ENCODE data around the gene DNAJA4.

Gene DNAJA4

GRCh38 chr15:78263907-78264303 is 457 bp upstream of the DNAJA4 start:
- Histone ChIP-seq H3K36me3 (ENCODE audit: control insufficient read depth, insufficient read depth, low read length, severe bottlenecking) (no peaks in the 10 kb centered on the region), H3K4me1 (ENCODE audit: control insufficient read depth, insufficient read depth, low read length) (peaks cover 8% of the 10 kb centered on the region), H3K9me3 (ENCODE audit: control insufficient read depth, low read length) (no peaks in the 10 kb centered on the region), H3K27me3 (replicated peaks; ENCODE audit: control insufficient read depth, insufficient read depth, low read length) (peaks cover 4% of the 10 kb centered on the region), H3K9ac (ENCODE audit: low read length) (peak overlapping the region; percentile 73), H3K4me3 (ENCODE audit: low read length) (peak overlapping the region; percentile 82)
- DNase-seq (ENCODE audit: low read depth): no peak

DNA sequence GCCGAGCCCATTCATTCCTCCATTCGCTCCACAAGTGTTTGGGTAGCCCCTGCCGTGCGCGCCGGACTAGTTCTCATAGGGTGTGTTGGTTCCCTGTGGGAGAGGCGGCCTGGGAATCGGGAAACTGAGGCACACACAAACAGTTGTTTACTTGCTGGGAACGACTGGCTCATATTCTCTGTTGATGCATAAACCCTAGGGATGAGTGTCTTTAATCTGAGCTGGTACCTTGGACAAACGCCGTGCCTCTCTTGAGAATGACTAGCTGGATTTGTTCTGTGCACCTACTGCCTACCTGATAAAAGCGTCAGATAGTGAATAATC is 737 bp downstream of the DNAJA4 start:
- no peaks in the 10 kb centered on the region for H3K36me3 ChIP-seq (ENCODE audit: control insufficient read depth, insufficient read depth, low read length, severe bottlenecking)
- DNase-seq (ENCODE audit: low read depth): no peak
- H3K27me3 ChIP-seq (replicated peaks; ENCODE audit: control insufficient read depth, insufficient read depth, low read length): no peaks in the 10 kb centered on the region
- H3K9ac ChIP-seq (ENCODE audit: low read length): peak overlapping the region; percentile 75
- no peaks in the 10 kb centered on the region for H3K9me3 ChIP-seq (ENCODE audit: control insufficient read depth, low read length)
- H3K4me3 ChIP-seq (ENCODE audit: low read length): peak overlapping the region; percentile 82
- H3K4me1 ChIP-seq (ENCODE audit: control insufficient read depth, insufficient read depth, low read length): peaks cover 8% of the 10 kb centered on the region

DNA sequence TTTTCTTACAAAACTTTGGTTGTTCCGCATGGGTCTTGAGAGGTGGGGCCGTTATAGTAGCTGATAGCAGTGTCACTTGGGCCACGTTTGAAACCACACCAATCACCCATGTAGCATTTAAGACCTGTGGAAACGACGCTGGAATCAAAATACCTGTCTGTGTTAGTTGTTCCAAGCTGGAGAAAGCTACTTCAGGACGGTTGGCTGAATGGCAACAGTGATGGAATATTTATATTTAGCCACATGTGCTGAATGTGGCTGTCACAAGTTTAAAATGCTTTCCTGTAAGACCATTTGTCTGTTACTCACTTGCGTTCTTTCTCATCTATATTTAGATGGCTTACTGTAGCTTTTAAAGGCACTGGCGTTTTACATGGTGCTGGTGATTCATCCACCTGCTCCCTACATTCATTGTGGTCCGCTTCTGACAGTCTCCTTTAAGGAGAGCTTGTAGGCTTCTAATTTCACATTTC is 1.4 kb downstream of the DNAJA4 start:
- H3K27me3 ChIP-seq (replicated peaks; ENCODE audit: control insufficient read depth, insufficient read depth, low read length): no peaks in the 10 kb centered on the region
- H3K4me1 ChIP-seq (ENCODE audit: control insufficient read depth, insufficient read depth, low read length): peaks cover 8% of the 10 kb centered on the region
- no peak for DNase-seq (ENCODE audit: low read depth)
- H3K4me3 ChIP-seq (ENCODE audit: low read length): no peak overlapping the region
- H3K36me3 ChIP-seq (ENCODE audit: control insufficient read depth, insufficient read depth, low read length, severe bottlenecking): no peaks in the 10 kb centered on the region
- no peak overlapping the region for H3K9ac ChIP-seq (ENCODE audit: low read length)
- no peaks in the 10 kb centered on the region for H3K9me3 ChIP-seq (ENCODE audit: control insufficient read depth, low read length)

GRCh38 chr15:78266229-78266628 is 1.9 kb downstream of the DNAJA4 start:
- Histone ChIP-seq H3K4me1 (ENCODE audit: control insufficient read depth, insufficient read depth, low read length) (peaks cover 8% of the 10 kb centered on the region), H3K4me3 (ENCODE audit: low read length) (no peak overlapping the region), H3K9me3 (ENCODE audit: control insufficient read depth, low read length) (no peaks in the 10 kb centered on the region), H3K27me3 (replicated peaks; ENCODE audit: control insufficient read depth, insufficient read depth, low read length) (no peaks in the 10 kb centered on the region), H3K9ac (ENCODE audit: low read length) (no peak overlapping the region), H3K36me3 (ENCODE audit: control insufficient read depth, insufficient read depth, low read length, severe bottlenecking) (no peaks in the 10 kb centered on the region)
- no peak for DNase-seq (ENCODE audit: low read depth)

DNA sequence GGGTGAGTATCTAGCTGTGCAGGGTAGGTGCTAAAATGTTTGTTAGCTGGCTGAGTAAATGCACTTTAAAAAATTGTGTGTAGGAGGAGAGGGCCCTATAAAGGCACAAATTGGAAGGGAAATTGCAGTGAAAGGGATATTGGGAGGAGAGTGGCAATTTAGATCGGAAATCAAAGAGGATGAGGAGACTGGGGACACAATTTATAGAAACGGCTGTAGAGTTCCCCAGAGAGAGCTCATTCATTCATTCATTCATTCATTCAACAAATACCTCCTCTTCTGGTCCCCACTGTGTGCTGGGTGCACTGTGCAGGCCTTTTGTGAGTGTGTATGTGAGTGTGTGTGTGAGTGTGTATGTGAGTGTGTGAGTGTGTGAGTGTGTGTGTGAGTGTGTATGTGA is 2.4 kb downstream of the DNAJA4 start:
- Histone ChIP-seq H3K9me3 (ENCODE audit: control insufficient read depth, low read length) (no peaks in the 10 kb centered on the region), H3K4me1 (ENCODE audit: control insufficient read depth, insufficient read depth, low read length) (peaks cover 8% of the 10 kb centered on the region), H3K9ac (ENCODE audit: low read length) (no peak overlapping the region), H3K27me3 (replicated peaks; ENCODE audit: control insufficient read depth, insufficient read depth, low read length) (no peaks in the 10 kb centered on the region), H3K4me3 (ENCODE audit: low read length) (no peak overlapping the region), H3K36me3 (ENCODE audit: control insufficient read depth, insufficient read depth, low read length, severe bottlenecking) (no peaks in the 10 kb centered on the region)
- DNase-seq (ENCODE audit: low read depth): no peak

GRCh38 chr15:78272316-78272715 is 8.0 kb downstream of the DNAJA4 start:
- H3K9ac ChIP-seq (ENCODE audit: low read length): no peak overlapping the region
- peaks cover under 1% of the 10 kb centered on the region for H3K36me3 ChIP-seq (ENCODE audit: control insufficient read depth, insufficient read depth, low read length, severe bottlenecking)
- DNase-seq (ENCODE audit: low read depth): no peak
- H3K27me3 ChIP-seq (replicated peaks; ENCODE audit: control insufficient read depth, insufficient read depth, low read length): no peaks in the 10 kb centered on the region
- no peaks in the 10 kb centered on the region for H3K9me3 ChIP-seq (ENCODE audit: control insufficient read depth, low read length)
- H3K4me1 ChIP-seq (ENCODE audit: control insufficient read depth, insufficient read depth, low read length): peaks cover 4% of the 10 kb centered on the region
- no peak overlapping the region for H3K4me3 ChIP-seq (ENCODE audit: low read length)

DNA sequence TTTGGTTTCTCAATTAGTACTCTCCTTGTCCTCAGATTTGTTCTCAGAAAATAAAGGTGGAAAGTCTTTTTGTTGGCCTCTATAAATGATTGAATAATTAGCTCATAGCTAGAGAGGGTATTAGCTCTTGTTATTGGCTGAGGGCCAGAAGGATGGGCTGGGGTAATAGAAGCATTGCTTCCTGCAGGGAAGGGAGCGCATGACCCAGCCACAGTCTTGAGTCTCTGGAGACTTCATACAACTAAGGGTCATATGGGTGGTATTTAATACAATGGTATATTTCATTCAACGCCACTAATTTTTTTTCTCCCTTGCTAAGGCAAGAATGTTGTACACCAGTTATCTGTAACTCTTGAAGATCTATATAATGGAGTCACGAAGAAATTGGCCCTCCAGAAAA is 8.4 kb downstream of the DNAJA4 start:
- Histone ChIP-seq H3K9me3 (ENCODE audit: control insufficient read depth, low read length) (no peaks in the 10 kb centered on the region), H3K36me3 (ENCODE audit: control insufficient read depth, insufficient read depth, low read length, severe bottlenecking) (peaks cover 5% of the 10 kb centered on the region), H3K4me3 (ENCODE audit: low read length) (no peak overlapping the region), H3K9ac (ENCODE audit: low read length) (no peak overlapping the region), H3K4me1 (ENCODE audit: control insufficient read depth, insufficient read depth, low read length) (peaks cover 4% of the 10 kb centered on the region), H3K27me3 (replicated peaks; ENCODE audit: control insufficient read depth, insufficient read depth, low read length) (no peaks in the 10 kb centered on the region)
- no peak for DNase-seq (ENCODE audit: low read depth)

DNA sequence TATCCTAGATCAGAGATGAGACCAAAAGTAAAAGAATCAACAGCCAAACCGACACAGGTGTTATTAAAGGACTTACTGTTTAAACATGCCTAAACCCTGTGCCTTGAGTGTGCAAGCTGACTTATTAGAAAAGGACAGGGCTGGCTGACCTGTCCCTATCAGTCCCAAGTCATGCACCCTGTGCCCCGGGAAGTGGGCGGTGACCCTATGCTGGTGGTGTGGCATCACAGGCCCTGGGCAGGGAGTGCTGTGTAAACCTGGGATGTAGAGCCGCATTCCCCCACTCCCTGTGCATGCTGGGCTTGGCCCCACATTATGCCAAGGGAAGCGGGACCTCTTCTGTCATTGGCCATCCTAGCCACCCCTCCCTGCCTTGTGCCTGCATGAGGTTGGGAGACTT is 10.6 kb downstream of the DNAJA4 start:
- DNase-seq (ENCODE audit: low read depth): no peak
- H3K4me3 ChIP-seq (ENCODE audit: low read length): no peak overlapping the region
- no peak overlapping the region for H3K9ac ChIP-seq (ENCODE audit: low read length)
- H3K36me3 ChIP-seq (ENCODE audit: control insufficient read depth, insufficient read depth, low read length, severe bottlenecking): peaks cover 16% of the 10 kb centered on the region
- H3K27me3 ChIP-seq (replicated peaks; ENCODE audit: control insufficient read depth, insufficient read depth, low read length): no peaks in the 10 kb centered on the region
- no peaks in the 10 kb centered on the region for H3K9me3 ChIP-seq (ENCODE audit: control insufficient read depth, low read length)
- peaks cover 4% of the 10 kb centered on the region for H3K4me1 ChIP-seq (ENCODE audit: control insufficient read depth, insufficient read depth, low read length)

DNA sequence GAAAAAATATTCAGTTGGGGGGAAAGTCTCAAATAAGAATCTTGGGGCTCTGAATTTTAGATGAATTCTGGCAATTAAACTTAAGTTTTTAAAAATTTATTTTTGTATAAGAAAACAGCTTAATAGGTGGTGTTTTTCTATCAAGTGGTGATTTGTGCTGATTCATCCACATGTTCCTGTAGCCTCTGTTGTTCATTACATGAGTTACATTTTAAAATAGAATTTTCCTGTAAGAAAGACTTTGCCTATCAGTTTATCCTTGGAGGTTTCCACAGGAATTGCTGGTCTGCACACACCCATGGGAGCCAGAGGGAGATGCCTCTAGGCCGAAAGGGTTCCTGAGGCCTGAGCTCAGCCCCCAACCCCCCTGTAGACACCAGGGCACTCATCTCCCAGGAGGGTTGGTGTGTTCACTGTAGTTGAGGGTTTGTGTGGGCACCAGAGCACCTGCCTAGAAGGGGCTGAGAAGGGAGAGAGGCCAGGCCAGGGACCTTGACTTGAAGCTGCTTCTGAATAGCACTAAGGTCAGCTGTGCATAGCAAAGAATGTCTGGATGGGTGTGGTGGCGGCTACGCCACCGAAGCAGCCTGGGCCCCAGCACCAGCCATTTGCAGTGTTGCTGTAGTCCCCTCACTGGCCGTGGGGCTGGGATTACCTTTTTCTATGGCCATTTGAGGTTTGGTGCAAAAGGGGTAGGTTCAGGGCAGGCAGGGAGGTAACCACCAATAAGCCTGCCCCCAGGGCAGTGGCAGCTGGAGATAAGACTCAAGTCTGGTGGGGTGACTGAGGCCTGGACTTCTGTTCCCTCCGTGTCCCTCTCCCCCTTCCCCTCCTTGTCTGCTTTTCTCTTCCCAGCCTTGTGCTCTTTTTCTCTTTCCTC is 11.9 kb downstream of the DNAJA4 start:
- Histone ChIP-seq H3K4me1 (ENCODE audit: control insufficient read depth, insufficient read depth, low read length) (peaks cover 4% of the 10 kb centered on the region), H3K9me3 (ENCODE audit: control insufficient read depth, low read length) (no peaks in the 10 kb centered on the region), H3K4me3 (ENCODE audit: low read length) (no peak overlapping the region), H3K9ac (ENCODE audit: low read length) (no peak overlapping the region), H3K27me3 (replicated peaks; ENCODE audit: control insufficient read depth, insufficient read depth, low read length) (no peaks in the 10 kb centered on the region), H3K36me3 (ENCODE audit: control insufficient read depth, insufficient read depth, low read length, severe bottlenecking) (peaks cover 29% of the 10 kb centered on the region)
- peak; percentile 21 for DNase-seq (ENCODE audit: low read depth)

DNA sequence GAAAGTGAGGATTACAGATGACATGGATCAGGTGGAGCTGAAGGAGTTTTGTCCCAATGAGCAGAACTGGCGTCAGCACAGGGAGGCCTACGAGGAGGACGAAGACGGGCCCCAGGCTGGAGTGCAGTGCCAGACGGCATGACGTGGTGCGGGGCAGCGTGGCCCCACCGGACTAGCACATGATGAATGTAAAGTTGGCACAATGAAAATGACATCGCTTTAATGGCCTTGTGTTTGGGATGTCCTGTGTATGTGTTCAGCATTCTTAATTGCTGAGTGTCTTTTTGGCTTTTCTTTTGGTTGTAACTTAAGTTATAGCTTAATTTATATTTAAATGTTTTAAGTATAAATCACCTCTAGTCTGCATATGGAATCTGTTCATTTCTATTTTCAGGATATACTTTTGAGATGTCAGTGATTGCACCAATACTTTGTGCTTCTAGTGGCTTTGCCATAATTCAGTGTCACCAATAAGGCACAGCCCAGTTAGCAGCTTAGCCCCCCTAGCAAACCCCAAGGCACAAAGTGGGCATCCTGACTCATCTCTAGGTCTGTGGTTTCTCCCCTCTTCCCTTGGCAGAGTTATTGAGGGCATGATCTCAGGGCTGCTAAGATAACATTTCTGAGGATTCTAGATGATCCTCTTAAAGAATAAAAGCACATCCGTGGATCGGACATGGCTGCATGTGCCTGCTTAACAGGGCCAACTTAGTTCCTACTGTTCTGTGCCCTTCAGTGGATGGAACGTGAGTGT is 16.1 kb downstream of the DNAJA4 start:
- Histone ChIP-seq H3K4me1 (ENCODE audit: control insufficient read depth, insufficient read depth, low read length) (peaks cover 4% of the 10 kb centered on the region), H3K36me3 (ENCODE audit: control insufficient read depth, insufficient read depth, low read length, severe bottlenecking) (peaks cover 70% of the 10 kb centered on the region), H3K9me3 (ENCODE audit: control insufficient read depth, low read length) (no peaks in the 10 kb centered on the region), H3K4me3 (ENCODE audit: low read length) (no peak overlapping the region), H3K27me3 (replicated peaks; ENCODE audit: control insufficient read depth, insufficient read depth, low read length) (no peaks in the 10 kb centered on the region), H3K9ac (ENCODE audit: low read length) (no peak overlapping the region)
- no peak for DNase-seq (ENCODE audit: low read depth)

- Histone ChIP-seq H3K27me3 (replicated peaks; ENCODE audit: control insufficient read depth, insufficient read depth, low read length) (no peaks in the 10 kb centered on the region), H3K36me3 (ENCODE audit: control insufficient read depth, insufficient read depth, low read length, severe bottlenecking) (peaks cover 88% of the 10 kb centered on the region), H3K4me3 (ENCODE audit: low read length) (no peak overlapping the region), H3K4me1 (ENCODE audit: control insufficient read depth, insufficient read depth, low read length) (no peaks in the 10 kb centered on the region), H3K9me3 (ENCODE audit: control insufficient read depth, low read length) (no peaks in the 10 kb centered on the region), H3K9ac (ENCODE audit: low read length) (no peak overlapping the region)
- no peak for DNase-seq (ENCODE audit: low read depth)
These were observed 18.0 kb downstream of the DNAJA4 start for GRCh38 chr15:78282324-78282723.

Data from adipocyte (in vitro differentiated cells).